ENCODE measurements around the gene MYH1. TPM values are rescaled to one million over a fixed set of nuclear protein-coding genes. Genes with fewer than 3 reads are reported as not detected.

MYH1 gene
- polyA plus RNA-seq, 2 donors = 0.01 TPM; not detected in 1

GRCh38 chr17:10457952-10458351 lies 60.4 kb downstream of the MYH1 start:
- Histone ChIP-seq H3K9me3 (ENCODE audit: control insufficient read depth in 2 of 2, insufficient read depth in 1 of 2, low read depth in 1 of 2, low read length in 1 of 2) (no peaks in the 10 kb centered on the region), H3K27ac (ENCODE audit: low read depth in 2 of 2, low read length in 1 of 2) (no peak overlapping the region), H3K27me3 (ENCODE audit: control insufficient read depth in 1 of 2, insufficient read depth in 2 of 2, low read length in 2 of 2) (no peaks in the 10 kb centered on the region), H3K4me1 (ENCODE audit: control insufficient read depth in 2 of 2, insufficient read depth in 2 of 2, low read length in 1 of 2) (no peaks in the 10 kb centered on the region), H3K36me3 (ENCODE audit: control insufficient read depth in 2 of 2, insufficient read depth in 2 of 2, low read length in 1 of 2) (no peaks in the 10 kb centered on the region), H3K4me3 (ENCODE audit: low read depth in 1 of 2, low read length in 2 of 2) (no peak overlapping the region)
- WGBS, 2 donors = 10 to 17% methylated on average over 1 of the region's 1 CpG

DNA sequence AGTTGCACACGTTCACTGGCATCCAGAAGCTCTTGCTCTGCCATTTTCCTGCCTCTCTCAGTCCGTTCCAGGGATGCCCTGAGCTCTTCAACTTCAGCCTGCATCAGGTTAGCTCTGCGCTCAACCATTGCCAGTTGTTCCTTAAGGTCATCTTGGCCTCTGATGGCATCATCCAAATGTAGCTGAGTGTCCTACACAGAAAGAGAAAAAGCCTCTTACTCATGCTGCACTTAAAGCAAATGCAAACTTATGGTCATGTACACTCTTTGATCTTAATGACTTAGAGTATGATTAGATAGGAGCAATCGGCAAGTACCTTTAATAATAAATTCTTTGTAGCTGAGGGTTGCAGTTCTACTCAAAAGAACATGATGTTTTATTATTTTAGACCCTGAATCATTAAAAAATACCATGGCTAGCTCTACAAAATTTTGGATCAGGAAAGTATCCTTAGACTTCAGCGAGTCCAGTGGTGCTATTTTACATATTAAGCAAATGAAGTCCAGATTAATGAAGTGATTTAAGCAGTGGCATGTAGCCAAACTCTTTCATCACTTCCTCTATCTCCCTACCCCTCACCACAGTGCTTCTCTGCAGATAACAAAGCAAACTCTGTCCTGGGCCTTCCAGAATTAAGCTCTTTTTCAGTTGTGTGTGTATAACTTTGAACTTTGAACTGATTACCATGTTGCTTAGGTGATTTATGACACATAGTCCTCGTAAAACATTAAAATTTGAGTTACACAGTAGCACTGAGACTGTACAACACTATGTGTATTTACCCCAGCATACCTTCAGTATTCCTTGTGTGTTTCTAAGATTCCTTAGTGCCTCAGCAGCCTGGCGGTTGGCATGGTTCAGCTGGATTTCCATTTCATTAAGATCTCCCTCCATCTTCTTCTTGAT lies 71.1 kb downstream of the MYH1 start:
- 60 to 68% methylated on average over 7 of the region's 7 CpGs for WGBS, 2 donors
- H3K9me3 ChIP-seq (ENCODE audit: control insufficient read depth in 2 of 2, insufficient read depth in 1 of 2, low read depth in 1 of 2, low read length in 1 of 2) = no peaks in the 10 kb centered on the region
- no peaks in the 10 kb centered on the region for H3K36me3 ChIP-seq (ENCODE audit: control insufficient read depth in 2 of 2, insufficient read depth in 2 of 2, low read length in 1 of 2)
- H3K27me3 ChIP-seq (ENCODE audit: control insufficient read depth in 1 of 2, insufficient read depth in 2 of 2, low read length in 2 of 2) = no peaks in the 10 kb centered on the region
- no peak overlapping the region for H3K4me3 ChIP-seq (ENCODE audit: low read depth in 1 of 2, low read length in 2 of 2)
- no peaks in the 10 kb centered on the region for H3K4me1 ChIP-seq (ENCODE audit: control insufficient read depth in 2 of 2, insufficient read depth in 2 of 2, low read length in 1 of 2)
- H3K27ac ChIP-seq (ENCODE audit: low read depth in 2 of 2, low read length in 1 of 2) = no peak overlapping the region

Other genes with a start within 250 kb of the MYH1 start
- under 1 TPM; 0.04 to 0.08 TPM for gene MYH13, start 145.5 kb downstream of the MYH1 start, polyA plus RNA-seq
- not detected for gene MYH8, start 96.6 kb downstream of the MYH1 start, polyA plus RNA-seq
- not detected for gene MYH4, start 49.0 kb downstream of the MYH1 start, polyA plus RNA-seq
- under 1 TPM in 1 of 2 donors, not detected in 1; 0.02 TPM for gene MYH2, start 31.1 kb upstream of the MYH1 start, polyA plus RNA-seq
- 1 to 10 TPM in 1 of 2 donors, under 1 TPM in 1; 0.95 to 3.6 TPM for gene MYH3, start 138.8 kb upstream of the MYH1 start, polyA plus RNA-seq
- 10 to 100 TPM in 1 of 2 donors, 1 to 10 TPM in 1; 4.9 to 14.3 TPM for gene SCO1, start 179.0 kb upstream of the MYH1 start, polyA plus RNA-seq
- gene ADPRM, start 179.1 kb upstream of the MYH1 start, polyA plus RNA-seq = 1 to 10 TPM; 3.5 to 6.5 TPM
- gene TMEM220, start 211.5 kb upstream of the MYH1 start, polyA plus RNA-seq = 1 to 10 TPM; 6.3 to 6.9 TPM